HEK293T (cell line): ENCODE results near the gene S100A9.

Source experiments
- ARNT ChIP-seq: fragments of 450-650 bp; IDR thresholded peaks from 2 replicates; pipeline ENCODE4 v1.6.1; 2017; ENCODE audit warnings: mild to moderate bottlenecking
- BHLHE40 ChIP-seq: fragments of 450-650 bp; IDR thresholded peaks from 2 replicates; pipeline ENCODE4 v1.6.1; 2016; ENCODE audit warnings: mild to moderate bottlenecking, moderate library complexity, borderline replicate concordance
- CTBP1 ChIP-seq: fragments of 450-650 bp; IDR thresholded peaks from 2 replicates; pipeline ENCODE4 v1.6.1; 2016; ENCODE audit warnings: borderline replicate concordance
- ELF4 ChIP-seq: fragments of 450-650 bp; IDR thresholded peaks from 2 replicates; pipeline ENCODE4 v1.6.1; 2017; ENCODE audit warnings: antibody characterized with exemption
- FOXA1 ChIP-seq: fragments of 450-650 bp; IDR thresholded peaks from 2 replicates; pipeline ENCODE4 v1.6.1; 2016; ENCODE audit warnings: mild to moderate bottlenecking
- FOXK2 ChIP-seq: fragments of 450-650 bp; IDR thresholded peaks from 2 replicates; pipeline ENCODE4 v1.6.1; 2016; ENCODE audit warnings: mild to moderate bottlenecking
- FOXM1 ChIP-seq: fragments of 450-650 bp; IDR thresholded peaks from 2 replicates; pipeline ENCODE4 v1.6.1; 2017; ENCODE audit warnings: mild to moderate bottlenecking, borderline replicate concordance
- L3MBTL2 ChIP-seq: fragments of 450-650 bp; conservative IDR thresholded peaks from 2 replicates; pipeline ENCODE4 v1.6.1; 2016; ENCODE audit warnings: mild to moderate bottlenecking
- SP1 ChIP-seq: fragments of 450-650 bp; IDR thresholded peaks from 2 replicates; pipeline ENCODE4 v1.6.1; 2017
- SUZ12 ChIP-seq: fragments of 450-650 bp; IDR thresholded peaks from 2 replicates; pipeline ENCODE4 v1.6.1; 2016; ENCODE audit warnings: mild to moderate bottlenecking
- TARDBP ChIP-seq: fragments of 450-650 bp; IDR thresholded peaks from 2 replicates; pipeline ENCODE4 v1.6.1; 2016
- TF ChIP-seq, protein P1 (sequence below): fragments of 450-650 bp; IDR thresholded peaks from 2 replicates; pipeline ENCODE4 v1.6.1; 2016

GRCh38 chr1:153403421-153404085 lies 45.9 kb downstream of the S100A9 start:
- no peak for TF ChIP-seq SUZ12
- no peak for TF ChIP-seq TARDBP
- no peak for TF ChIP-seq FOXM1
- TF ChIP-seq ELF4: no peak
- TF ChIP-seq CTBP1: no peak
- TF ChIP-seq SP1: no peak
- no peak for TF ChIP-seq L3MBTL2
- TF ChIP-seq, protein P1, sequence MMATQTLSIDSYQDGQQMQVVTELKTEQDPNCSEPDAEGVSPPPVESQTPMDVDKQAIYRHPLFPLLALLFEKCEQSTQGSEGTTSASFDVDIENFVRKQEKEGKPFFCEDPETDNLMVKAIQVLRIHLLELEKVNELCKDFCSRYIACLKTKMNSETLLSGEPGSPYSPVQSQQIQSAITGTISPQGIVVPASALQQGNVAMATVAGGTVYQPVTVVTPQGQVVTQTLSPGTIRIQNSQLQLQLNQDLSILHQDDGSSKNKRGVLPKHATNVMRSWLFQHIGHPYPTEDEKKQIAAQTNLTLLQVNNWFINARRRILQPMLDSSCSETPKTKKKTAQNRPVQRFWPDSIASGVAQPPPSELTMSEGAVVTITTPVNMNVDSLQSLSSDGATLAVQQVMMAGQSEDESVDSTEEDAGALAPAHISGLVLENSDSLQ: no peak
- no peak for TF ChIP-seq BHLHE40
- no peak for TF ChIP-seq FOXA1
- no peak for TF ChIP-seq FOXK2
- TF ChIP-seq ARNT: no peak
